Naive B cell (primary cell): ENCODE data around the gene ESRRG. TPM values are rescaled to one million over a fixed set of nuclear protein-coding genes. Genes with fewer than 3 reads are reported as not detected.

Experiments used
- ATAC-seq, 2 donors: fragments of 150-1000 bp; cut with Tn5 transposase; 2 replicates each; pipeline ENCODE4 v1.10.0; 2021; ENCODE audit warnings: low read depth in 2 of 2, mild to moderate bottlenecking in 2 of 2, moderate library complexity in 2 of 2
- DNase-seq: peaks from one replicate; pipeline ENCODE4 v3.0.0; 2022
- H3K27ac Mint-ChIP-seq, 6 donors: one replicate each; pipeline ENCODE4 v1.8.0; 2020 to 2022; ENCODE audit warnings: mild to moderate bottlenecking in 6 of 6, mixed read lengths in 6 of 6, moderate library complexity in 5 of 6, inconsistent platforms in 2 of 6
- H3K27me3 Mint-ChIP-seq, 3 donors: one replicate each; pipeline ENCODE4 v1.8.0; 2021 to 2022; ENCODE audit warnings: mixed read lengths in 3 of 3, mild to moderate bottlenecking in 1 of 3
- H3K36me3 Mint-ChIP-seq, 2 donors: one replicate each; pipeline ENCODE4 v1.8.0; 2020 to 2022; ENCODE audit warnings: mixed read lengths in 2 of 2, inconsistent platforms in 1 of 2, mild to moderate bottlenecking in 1 of 2
- H3K4me1 Mint-ChIP-seq, 3 donors: one replicate each; pipeline ENCODE4 v1.8.0; 2020 to 2022; ENCODE audit warnings: mixed read lengths in 3 of 3, inconsistent platforms in 1 of 3, mild to moderate bottlenecking in 1 of 3, moderate library complexity in 1 of 3
- H3K4me3 Mint-ChIP-seq, 8 donors: one replicate each; pipeline ENCODE4 v1.8.0; 2020 to 2022; ENCODE audit warnings: mild to moderate bottlenecking in 8 of 8, mixed read lengths in 8 of 8, moderate library complexity in 8 of 8, inconsistent platforms in 2 of 8
- H3K9me3 Mint-ChIP-seq, 7 donors: one replicate each; pipeline ENCODE4 v1.8.0; 2020 to 2022; ENCODE audit warnings: mixed read lengths in 7 of 7, mild to moderate bottlenecking in 5 of 7, inconsistent platforms in 2 of 7, moderate library complexity in 1 of 7
- polyA plus RNA-seq, 6 donors: library from polyadenylated mRNA; unstranded; fragments of 300-500 nt; fragmentation: Illumina TruSeq; gene quantifications; one replicate each; pipeline ENCODE4 v1.2.3, GENCODE V29; 2021; ENCODE audit warnings: low read depth in 6 of 6

ESRRG gene
- polyA plus RNA-seq: not detected

GRCh38 chr1:216723274-216723780 lies at the start of gene ESRRG:
ESRRG (minus strand) TSS chr1:216723429; CDS start chr1:216723299, 130 bp downstream.
- Mint-ChIP-seq H3K9me3 (no peaks in the 10 kb centered on the region), H3K4me3 (peak within 1 kb of the TSS in 6 of 8 donors; percentile 35 to 84 (median 52)), H3K27ac (no peak within 1 kb of the TSS), H3K36me3 (no peaks in the 10 kb centered on the region), H3K4me1 (peaks cover 0 to 13% (median 8%) of the 10 kb centered on the region in 3 donors), H3K27me3 (peaks cover 20 to 26% (median 25%) of the 10 kb centered on the region in 3 donors)
- ATAC-seq (peak; percentile 28 to 43), DNase-seq (no peak)

DNA sequence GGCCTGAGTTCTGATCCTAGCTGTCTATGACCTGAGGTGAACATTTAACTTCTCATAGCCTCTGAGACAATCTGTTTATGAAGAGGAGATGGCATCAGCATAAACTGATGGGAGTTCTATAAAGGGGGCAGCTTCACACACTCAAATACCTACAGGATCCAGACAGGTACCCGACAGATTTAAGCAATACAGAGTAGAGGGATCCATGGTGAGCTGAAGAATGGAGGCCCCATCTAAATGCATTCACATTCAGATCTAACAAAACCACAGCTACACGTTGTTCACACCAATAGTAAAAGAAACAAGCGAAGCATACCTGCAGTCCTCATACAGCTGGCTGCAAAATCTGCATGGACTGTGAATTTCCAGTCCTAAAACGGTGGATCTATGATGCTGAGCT lies 48.7 kb upstream of the ESRRG start:
- Mint-ChIP-seq H3K9me3 (peaks cover 0 to 16% (median 0%) of the 10 kb centered on the region in 7 donors), H3K27me3 (no peaks in the 10 kb centered on the region), H3K4me1 (no peaks in the 10 kb centered on the region), H3K4me3 (no peak overlapping the region), H3K27ac (no peak overlapping the region), H3K36me3 (no peaks in the 10 kb centered on the region)
- ATAC-seq (no peak), DNase-seq (no peak)

GRCh38 chr1:216766633-216767327 lies 43.6 kb upstream of the ESRRG start:
- H3K4me1 Mint-ChIP-seq: no peaks in the 10 kb centered on the region
- no peaks in the 10 kb centered on the region for H3K36me3 Mint-ChIP-seq
- H3K27ac Mint-ChIP-seq: no peak overlapping the region
- no peaks in the 10 kb centered on the region for H3K27me3 Mint-ChIP-seq
- ATAC-seq: no peak
- no peak overlapping the region for H3K4me3 Mint-ChIP-seq
- DNase-seq: no peak
- H3K9me3 Mint-ChIP-seq: peaks cover 0 to 6% (median 0%) of the 10 kb centered on the region in 7 donors

DNA sequence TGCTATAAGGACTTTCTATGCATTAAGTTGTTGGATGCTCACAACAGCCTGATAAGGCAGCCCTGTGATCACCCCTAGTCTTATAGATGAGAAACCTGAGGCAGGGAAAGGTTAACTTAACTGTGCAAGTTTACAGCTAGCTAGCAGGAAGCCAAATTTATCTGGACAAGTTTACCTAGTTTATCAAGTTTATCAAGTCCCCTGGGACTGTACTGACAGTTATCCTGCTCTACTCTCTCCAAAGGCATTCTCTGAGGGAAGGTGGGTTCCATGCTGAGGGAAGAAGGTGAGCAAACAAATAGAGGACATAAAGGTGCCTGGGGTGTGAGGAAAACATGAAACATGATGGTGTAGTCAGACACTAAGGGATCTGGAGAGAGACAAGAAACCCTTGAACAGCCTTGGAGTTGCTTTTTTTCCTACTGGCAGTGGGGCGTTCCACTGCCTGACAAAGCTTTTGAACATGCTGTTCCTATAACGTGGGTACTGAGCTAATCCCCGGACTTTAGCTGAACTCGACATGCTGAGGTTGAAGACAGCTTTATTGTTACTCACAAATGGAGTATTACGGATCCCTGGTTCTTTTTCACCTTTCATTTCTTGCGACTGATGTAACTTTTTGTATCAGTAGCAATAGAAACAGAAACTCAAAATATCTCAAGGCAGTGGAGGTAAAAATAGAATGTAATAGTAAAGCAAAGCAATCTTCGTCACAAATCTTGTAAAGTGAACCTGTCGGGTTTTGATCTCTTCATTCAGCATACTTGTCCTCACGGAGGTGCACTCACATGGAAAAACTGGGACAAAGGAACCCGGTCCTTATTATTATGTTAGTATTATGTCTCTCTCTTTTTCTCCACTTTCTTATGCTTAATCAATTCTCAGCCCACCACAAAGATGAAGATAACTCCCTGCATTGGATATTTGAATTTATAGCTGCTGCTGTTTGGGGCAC lies 42.4 kb upstream of the ESRRG start:
- Mint-ChIP-seq H3K4me1 (no peaks in the 10 kb centered on the region), H3K27ac (no peak overlapping the region), H3K4me3 (no peak overlapping the region), H3K36me3 (no peaks in the 10 kb centered on the region), H3K27me3 (no peaks in the 10 kb centered on the region), H3K9me3 (peaks cover 0 to 6% (median 0%) of the 10 kb centered on the region in 7 donors)
- no peak for DNase-seq
- ATAC-seq: no peak

GRCh38 chr1:216758161-216758560 lies 34.9 kb upstream of the ESRRG start:
- no peaks in the 10 kb centered on the region for H3K9me3 Mint-ChIP-seq
- H3K27me3 Mint-ChIP-seq: no peaks in the 10 kb centered on the region
- ATAC-seq (no peak), DNase-seq (no peak)
- no peak overlapping the region for H3K4me3 Mint-ChIP-seq
- no peaks in the 10 kb centered on the region for H3K36me3 Mint-ChIP-seq
- no peak overlapping the region for H3K27ac Mint-ChIP-seq
- no peaks in the 10 kb centered on the region for H3K4me1 Mint-ChIP-seq

DNA sequence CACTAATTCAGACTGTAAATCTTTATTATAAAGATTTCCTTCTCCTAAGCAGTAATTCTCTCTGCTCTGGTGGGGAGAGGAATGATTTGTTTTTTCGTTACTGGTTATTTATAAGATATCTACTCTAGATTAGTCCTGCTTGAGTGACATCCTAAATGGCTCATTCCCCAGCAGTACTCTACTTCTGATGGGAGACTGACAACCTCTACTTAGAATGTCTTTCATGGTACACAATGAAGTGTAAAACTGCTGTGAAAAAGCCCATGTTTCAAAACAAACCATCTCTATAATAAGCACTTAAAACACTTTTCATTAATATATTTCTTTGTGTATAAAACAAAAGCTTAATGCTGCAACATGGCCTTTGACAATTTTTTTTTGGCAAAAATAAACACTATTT lies 33.9 kb upstream of the ESRRG start:
- DNase-seq (no peak), ATAC-seq (no peak)
- Mint-ChIP-seq H3K4me3 (no peak overlapping the region), H3K4me1 (no peaks in the 10 kb centered on the region), H3K9me3 (no peaks in the 10 kb centered on the region), H3K27ac (no peak overlapping the region), H3K36me3 (no peaks in the 10 kb centered on the region), H3K27me3 (no peaks in the 10 kb centered on the region)

GRCh38 chr1:216750961-216751360 lies 27.7 kb upstream of the ESRRG start:
- ATAC-seq: no peak
- H3K27ac Mint-ChIP-seq: no peak overlapping the region
- DNase-seq: no peak
- no peaks in the 10 kb centered on the region for H3K9me3 Mint-ChIP-seq
- H3K36me3 Mint-ChIP-seq: no peaks in the 10 kb centered on the region
- H3K4me3 Mint-ChIP-seq: no peak overlapping the region
- H3K4me1 Mint-ChIP-seq: no peaks in the 10 kb centered on the region
- H3K27me3 Mint-ChIP-seq: no peaks in the 10 kb centered on the region

DNA sequence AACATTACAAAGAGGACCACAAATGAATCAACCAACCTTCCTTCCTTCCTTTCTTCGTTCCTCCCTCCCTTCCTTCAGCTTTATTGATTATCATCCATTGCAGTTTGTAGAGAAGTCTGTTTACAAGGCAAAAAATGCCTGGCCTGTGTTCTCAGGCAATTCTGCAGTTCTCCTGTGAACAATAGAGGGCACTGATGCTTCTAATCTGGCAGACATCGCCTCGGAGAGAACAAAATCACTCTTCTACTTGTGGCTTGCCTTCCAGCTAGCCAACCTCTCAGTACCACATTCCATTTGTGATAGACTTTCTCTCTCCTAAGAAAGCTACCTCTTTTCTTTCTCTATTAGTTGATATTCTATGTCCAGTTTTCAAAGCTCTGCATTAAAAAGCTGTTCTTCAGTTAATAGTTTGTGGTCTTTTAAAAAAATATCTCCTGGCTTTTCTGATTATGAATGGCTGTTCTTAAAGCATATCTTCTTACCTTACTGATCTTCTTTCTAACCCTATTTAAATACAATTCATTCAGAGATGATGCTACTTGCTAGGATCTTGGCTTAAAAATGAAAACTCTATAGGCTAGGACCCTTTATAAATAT lies 26.9 kb upstream of the ESRRG start:
- Mint-ChIP-seq H3K27ac (no peak overlapping the region), H3K4me3 (no peak overlapping the region), H3K27me3 (no peaks in the 10 kb centered on the region), H3K9me3 (no peaks in the 10 kb centered on the region), H3K4me1 (no peaks in the 10 kb centered on the region), H3K36me3 (no peaks in the 10 kb centered on the region)
- ATAC-seq: no peak
- DNase-seq: no peak

DNA sequence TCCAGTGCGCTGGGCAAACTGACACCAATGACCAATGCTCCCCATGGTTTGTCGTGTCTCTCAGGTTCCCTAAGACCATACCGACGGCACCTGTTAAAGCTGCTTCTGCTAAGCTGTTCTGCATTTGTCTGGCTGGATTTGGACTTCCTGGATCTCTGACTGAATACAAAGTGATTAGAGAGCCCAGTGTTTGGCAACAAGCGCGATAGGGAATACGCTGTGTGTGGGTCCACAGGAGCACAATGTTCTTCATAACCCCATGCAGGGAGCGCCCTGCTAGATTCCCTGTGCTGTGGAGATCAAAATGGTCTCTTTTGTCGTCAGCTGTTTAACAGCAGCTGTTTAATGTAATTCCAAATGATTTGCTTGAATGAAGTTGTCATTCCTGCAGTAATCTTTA lies 26.0 kb upstream of the ESRRG start:
- Mint-ChIP-seq H3K27ac (no peak overlapping the region), H3K36me3 (no peaks in the 10 kb centered on the region), H3K4me1 (no peaks in the 10 kb centered on the region), H3K27me3 (peaks cover 0 to 4% (median 0%) of the 10 kb centered on the region in 3 donors), H3K4me3 (no peak overlapping the region), H3K9me3 (no peaks in the 10 kb centered on the region)
- DNase-seq (no peak), ATAC-seq (no peak)

DNA sequence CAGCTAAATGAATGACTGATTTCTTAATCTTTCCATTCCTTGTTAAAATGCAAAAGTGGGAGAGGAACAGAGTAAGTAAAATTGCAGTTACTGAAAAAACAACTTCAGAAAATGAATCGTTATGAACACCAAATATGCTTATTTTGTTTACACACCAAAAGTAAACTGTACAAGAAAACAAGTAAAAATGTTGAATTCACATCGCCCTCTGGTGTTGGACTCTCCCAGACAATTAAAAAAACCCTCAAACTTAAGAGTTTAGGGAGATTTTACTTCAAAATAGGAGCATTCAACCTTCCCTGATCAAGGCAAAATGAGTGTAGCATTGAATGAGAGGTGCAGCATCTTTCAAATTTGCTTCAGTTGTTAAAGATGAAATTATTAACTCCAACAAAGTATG lies 19.4 kb upstream of the ESRRG start:
- peaks cover 0 to 4% (median 0%) of the 10 kb centered on the region in 3 donors for H3K27me3 Mint-ChIP-seq
- H3K27ac Mint-ChIP-seq: no peak overlapping the region
- no peaks in the 10 kb centered on the region for H3K36me3 Mint-ChIP-seq
- no peak overlapping the region for H3K4me3 Mint-ChIP-seq
- H3K9me3 Mint-ChIP-seq: peaks cover 0 to 3% (median 0%) of the 10 kb centered on the region in 7 donors
- no peak for ATAC-seq
- H3K4me1 Mint-ChIP-seq: no peaks in the 10 kb centered on the region
- no peak for DNase-seq

- ATAC-seq: no peak
- no peaks in the 10 kb centered on the region for H3K4me1 Mint-ChIP-seq
- no peak for DNase-seq
- H3K27me3 Mint-ChIP-seq: peaks cover 0 to 4% (median 0%) of the 10 kb centered on the region in 3 donors
- no peaks in the 10 kb centered on the region for H3K36me3 Mint-ChIP-seq
- H3K4me3 Mint-ChIP-seq: no peak overlapping the region
- H3K9me3 Mint-ChIP-seq: peaks cover 0 to 3% (median 0%) of the 10 kb centered on the region in 7 donors
- H3K27ac Mint-ChIP-seq: no peak overlapping the region
These were observed 17.1 kb upstream of the ESRRG start for GRCh38 chr1:216740331-216740730.

DNA sequence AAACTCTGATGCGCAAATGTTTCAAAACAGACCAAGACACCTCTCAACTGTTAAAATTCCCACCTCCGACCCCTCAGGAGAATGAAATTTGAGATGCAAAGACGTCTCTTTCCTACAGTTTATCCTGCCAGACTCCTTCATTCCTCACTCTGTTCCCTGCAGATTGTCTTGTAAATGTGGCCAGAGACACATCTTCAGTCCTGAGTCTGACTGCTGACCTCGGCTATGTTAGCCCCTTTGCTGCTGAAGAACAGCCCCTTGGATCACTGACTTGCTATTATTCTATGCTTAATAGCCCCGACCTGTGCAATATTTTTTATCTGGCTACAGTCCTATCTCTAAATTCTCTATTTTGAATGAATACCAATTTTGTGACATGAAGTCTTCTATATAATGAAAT lies 16.6 kb upstream of the ESRRG start:
- Mint-ChIP-seq H3K9me3 (peaks cover 0 to 3% (median 0%) of the 10 kb centered on the region in 7 donors), H3K4me1 (no peaks in the 10 kb centered on the region), H3K36me3 (no peaks in the 10 kb centered on the region), H3K27me3 (peaks cover 0 to 4% (median 0%) of the 10 kb centered on the region in 3 donors), H3K27ac (no peak overlapping the region), H3K4me3 (no peak overlapping the region)
- ATAC-seq (no peak), DNase-seq (no peak)

GRCh38 chr1:216732121-216732520 lies 8.9 kb upstream of the ESRRG start:
- H3K27me3 Mint-ChIP-seq: no peaks in the 10 kb centered on the region
- DNase-seq (no peak), ATAC-seq (no peak)
- peaks cover 0 to 4% (median 0%) of the 10 kb centered on the region in 7 donors for H3K9me3 Mint-ChIP-seq
- H3K4me1 Mint-ChIP-seq: no peaks in the 10 kb centered on the region
- no peak overlapping the region for H3K27ac Mint-ChIP-seq
- H3K36me3 Mint-ChIP-seq: no peaks in the 10 kb centered on the region
- no peak overlapping the region for H3K4me3 Mint-ChIP-seq
